GM04503 (cell line): Measurements from ENCODE around the gene KIAA0319L.
A peak's percentile ranks its signal among the peaks of the same experiment; 100 is the strongest.

Experiments used
- DNase-seq: peaks from one replicate; pipeline ENCODE4 v3.0.0-alpha.2; 2012; ENCODE audit warnings: low read depth

The KIAA0319L gene

GRCh38 chr1:35561972-35562680 lies 4.9 kb upstream of the KIAA0319L start:
- no peak for DNase-seq

- DNase-seq = no peak
Measured at GRCh38 chr1:35561297-35561971, 4.2 kb upstream of the KIAA0319L start.

GRCh38 chr1:35560256-35561225 lies 3.3 kb upstream of the KIAA0319L start:
- DNase-seq = no peak

- no peak for DNase-seq
Measured at GRCh38 chr1:35559317-35559944, 2.2 kb upstream of the KIAA0319L start.

- DNase-seq = no peak
Measured at GRCh38 chr1:35558374-35559316, 1.4 kb upstream of the KIAA0319L start.

GRCh38 chr1:35557611-35558373 lies 589 bp upstream of the KIAA0319L start, which contains the start of gene NCDN:
Gene NCDN, plus strand, starts transcription at chr1:35557799. Its CDS starts 392 bp downstream, at chr1:35558191.
- DNase-seq = peak; percentile 81

GRCh38 chr1:35556484-35557117 lies 602 bp downstream of the KIAA0319L start:
- DNase-seq = no peak

GRCh38 chr1:35555601-35556477 lies 1.4 kb downstream of the KIAA0319L start:
- peak; percentile 57 for DNase-seq

GRCh38 chr1:35555212-35555584 lies 2.0 kb downstream of the KIAA0319L start:
- DNase-seq = no peak

GRCh38 chr1:35554266-35555211 lies 2.7 kb downstream of the KIAA0319L start:
- DNase-seq = no peak

GRCh38 chr1:35553851-35554250 lies 3.4 kb downstream of the KIAA0319L start:
- DNase-seq = no peak

GRCh38 chr1:35546614-35547013 lies 10.6 kb downstream of the KIAA0319L start:
- no peak for DNase-seq

- no peak for DNase-seq
Measured at GRCh38 chr1:35544976-35545375, 12.2 kb downstream of the KIAA0319L start.

GRCh38 chr1:35539824-35540261 lies 17.4 kb downstream of the KIAA0319L start:
- DNase-seq = no peak

GRCh38 chr1:35539073-35539823 lies 18.0 kb downstream of the KIAA0319L start:
- no peak for DNase-seq

GRCh38 chr1:35537806-35538205 lies 19.4 kb downstream of the KIAA0319L start:
- DNase-seq = no peak
